ENCODE data around the gene LRRC10B.
"Not testable (repeated sequence)": the region's sequence is repeated elsewhere in the genome, so short reads cannot be mapped to it uniquely, and the experiment has no call there.

The LRRC10B gene

DNA sequence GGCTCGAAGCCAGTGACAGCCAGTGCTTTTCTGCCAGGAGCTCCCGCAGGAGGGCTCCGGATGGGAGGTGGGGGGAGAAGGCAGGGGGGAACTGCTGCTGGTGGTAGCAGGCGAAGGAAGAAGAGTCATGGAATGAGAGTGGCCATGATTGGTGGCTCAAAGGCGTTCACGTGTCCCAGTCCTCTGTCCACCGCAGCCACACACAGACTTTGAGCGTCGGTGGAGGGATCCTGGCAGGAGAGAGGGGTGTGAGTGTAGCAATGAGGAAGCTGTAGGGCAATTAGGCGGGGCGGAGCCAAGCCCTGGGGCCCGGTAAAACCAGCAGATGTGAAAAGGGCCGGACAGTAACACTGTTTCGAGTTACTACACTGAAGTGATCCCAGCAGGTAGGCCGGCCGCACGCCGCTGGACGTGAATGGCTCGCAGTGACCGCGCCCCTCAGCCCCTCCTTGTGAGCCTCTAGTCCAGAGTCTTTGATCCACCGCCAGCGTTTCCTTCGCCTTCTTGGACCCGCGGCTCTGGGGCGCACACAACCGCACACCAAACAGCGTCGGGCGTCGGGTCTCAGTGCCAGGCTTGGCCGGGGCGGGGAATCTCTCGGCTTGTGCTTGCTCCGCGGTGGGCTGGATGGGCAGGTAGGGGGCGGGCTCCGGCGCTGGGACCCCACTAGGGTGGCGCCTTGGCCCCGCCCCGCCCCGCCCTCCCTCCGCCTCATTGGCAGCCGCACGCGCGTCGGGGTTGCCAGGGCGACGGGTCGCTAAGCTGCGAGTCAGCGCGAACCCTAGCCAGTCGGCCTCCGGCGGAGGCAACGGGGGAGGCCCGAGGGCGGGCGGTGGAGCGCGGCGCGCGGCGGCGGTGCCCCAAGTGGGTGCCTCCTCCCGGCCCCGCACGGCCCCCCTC is at the start of gene LRRC10B:
Gene LRRC10B, plus strand, starts transcription at position 788 of the 900 bp plus-strand sequence. CDS start 250 bp downstream, outside the sequence.
- DNase-seq = peak; percentile 13

GRCh38 chr11:61460474-61460881 is 48.1 kb upstream of the LRRC10B start:
- DNase-seq = no peak

DNA sequence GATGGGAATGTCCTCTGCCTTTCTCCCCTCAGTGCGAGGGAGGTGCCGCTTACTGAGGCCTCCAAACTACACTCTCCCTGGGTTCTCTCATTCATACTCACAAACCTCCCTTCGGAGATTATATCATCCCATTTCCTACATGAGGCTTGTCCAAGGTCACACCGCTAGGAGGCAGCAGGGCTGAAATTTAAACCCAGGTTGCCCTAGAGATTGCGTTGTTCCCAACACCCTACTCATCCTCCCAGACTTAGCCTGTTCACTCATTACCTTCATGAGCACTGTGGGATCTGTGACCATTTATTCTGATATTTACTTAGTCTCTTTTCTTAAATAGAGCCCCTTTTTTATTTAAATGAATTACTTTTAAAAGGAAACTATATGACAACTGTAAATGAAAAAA is 47.6 kb upstream of the LRRC10B start:
- no peak for DNase-seq

- DNase-seq = not testable (repeated sequence)
These were observed 40.9 kb upstream of the LRRC10B start for GRCh38 chr11:61467602-61468001.

GRCh38 chr11:61468002-61468401 is 40.5 kb upstream of the LRRC10B start:
- no peak for DNase-seq

GRCh38 chr11:61472282-61472681 is 36.3 kb upstream of the LRRC10B start:
- no peak for DNase-seq

- DNase-seq = no peak
These were observed 35.7 kb upstream of the LRRC10B start for GRCh38 chr11:61472868-61473267.

DNA sequence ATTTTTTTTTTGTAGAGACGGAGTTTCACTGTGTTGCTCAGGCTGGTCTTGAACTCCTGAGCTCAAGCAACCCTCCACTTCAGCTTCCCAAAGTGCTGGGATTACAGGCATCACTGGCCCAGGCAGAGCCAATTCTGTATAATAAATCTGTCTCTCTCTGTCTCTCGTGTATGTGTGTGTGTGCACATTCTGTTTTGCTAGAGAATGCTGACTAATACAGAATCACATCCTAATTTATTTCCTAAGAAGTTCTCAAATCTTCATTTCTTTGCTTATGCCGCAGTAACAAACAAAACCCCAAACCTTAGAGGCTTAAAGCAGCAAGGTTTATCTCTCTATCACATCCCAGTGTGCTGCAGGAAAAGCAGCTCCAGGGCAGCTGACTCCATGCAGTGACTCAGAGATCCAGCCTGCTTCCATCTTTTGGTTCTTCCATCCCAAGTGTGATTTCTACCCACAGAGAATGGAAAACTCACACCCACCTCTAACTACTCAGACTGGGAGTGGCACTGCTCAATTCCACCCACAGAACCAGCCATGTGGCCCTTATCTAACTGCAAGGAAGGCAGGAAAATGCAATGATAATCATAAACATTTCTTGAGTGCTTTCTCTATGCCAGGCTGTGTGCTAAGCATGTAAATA is 35.1 kb upstream of the LRRC10B start:
- DNase-seq = no peak

DNA sequence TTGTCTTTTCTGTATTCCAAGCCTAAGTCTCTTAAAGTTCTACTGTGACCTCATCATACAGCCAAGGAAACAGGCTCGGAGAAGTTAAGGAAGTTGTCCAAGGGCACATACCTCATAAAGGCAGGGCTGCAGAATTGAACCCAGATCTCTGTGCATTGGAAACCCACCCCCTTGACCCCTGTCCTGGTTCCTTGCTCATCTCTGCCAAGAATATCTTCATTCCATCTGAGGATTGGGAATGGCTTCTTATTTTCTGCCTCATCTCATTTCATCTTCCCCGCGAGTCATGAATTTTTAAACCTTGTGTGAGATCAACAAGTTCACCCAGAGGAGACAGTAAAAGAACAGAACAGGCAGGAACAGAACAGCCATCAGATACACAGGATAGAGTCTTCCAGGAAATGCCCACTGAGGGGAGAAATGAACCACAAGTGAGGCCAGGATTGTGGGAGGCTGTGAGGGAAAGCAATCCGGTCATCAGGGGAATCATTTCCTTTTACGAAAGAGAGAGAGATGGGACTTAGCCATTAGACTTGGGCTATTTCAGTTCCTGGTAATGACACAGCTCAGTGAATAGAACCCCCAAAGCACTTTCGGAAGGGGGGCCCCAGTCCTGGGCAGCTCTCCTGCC is 34.4 kb upstream of the LRRC10B start:
- peak; percentile 17 for DNase-seq

DNA sequence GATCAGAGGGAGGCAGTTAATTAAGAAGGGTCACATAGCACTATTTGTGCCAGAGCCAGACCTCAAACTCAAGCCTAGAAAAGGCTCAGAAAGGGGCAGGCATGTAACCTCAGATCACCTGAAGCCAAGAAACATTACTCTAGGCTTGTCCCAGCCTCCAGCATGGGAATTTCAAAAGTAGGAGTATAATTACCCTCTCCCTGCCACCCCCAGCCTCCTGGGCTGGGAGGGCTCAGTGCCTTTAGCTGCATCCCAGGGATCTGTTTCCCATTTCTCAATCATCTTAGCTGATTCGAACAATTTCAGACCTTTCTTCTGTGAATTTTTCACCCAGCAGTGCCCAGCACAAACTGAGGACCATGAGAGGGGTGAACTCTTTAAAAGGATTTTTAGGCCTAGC is 33.1 kb upstream of the LRRC10B start:
- DNase-seq = no peak

DNA sequence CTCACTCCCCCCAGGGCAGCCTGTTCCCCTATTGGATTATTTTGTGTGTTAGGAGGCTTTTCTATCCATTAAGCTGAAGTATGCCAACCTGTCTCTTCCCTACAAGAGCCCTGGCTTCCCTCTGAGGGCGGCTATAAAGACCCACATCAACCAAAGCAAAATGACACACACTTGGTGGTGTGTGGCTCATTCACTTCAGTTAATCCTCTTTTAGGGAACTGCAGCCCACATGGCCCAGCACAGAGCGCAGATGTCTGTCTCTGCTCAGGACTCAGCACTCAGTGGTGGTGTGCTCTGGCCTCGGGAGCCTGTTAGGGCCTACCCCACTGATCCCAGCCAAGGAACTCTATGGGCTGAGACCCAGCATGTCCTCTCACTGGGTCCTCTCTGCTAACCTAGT is 32.2 kb upstream of the LRRC10B start:
- DNase-seq = peak; percentile 23

DNA sequence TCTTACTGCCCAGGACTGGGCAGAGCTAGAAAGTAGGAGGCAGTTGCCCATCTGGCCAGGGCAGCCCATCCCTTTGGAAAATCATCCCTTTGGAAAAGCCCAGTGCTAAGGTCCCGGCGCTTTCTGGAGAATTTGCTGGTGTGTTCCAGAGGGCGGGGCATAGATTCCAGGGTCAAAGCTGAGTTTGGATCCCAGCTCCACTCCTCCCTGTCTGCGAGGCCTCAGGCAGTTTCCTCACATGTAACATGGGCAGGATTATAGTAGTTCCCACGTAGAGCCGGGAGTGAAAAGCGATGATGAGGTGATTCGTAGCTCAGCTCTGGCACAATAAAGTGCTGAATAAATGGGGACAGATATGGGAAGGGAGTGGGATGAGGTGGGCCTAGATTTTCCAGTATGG is 31.4 kb upstream of the LRRC10B start:
- DNase-seq = no peak

GRCh38 chr11:61477727-61478148 is 30.8 kb upstream of the LRRC10B start:
- peak; percentile 50 for DNase-seq

DNA sequence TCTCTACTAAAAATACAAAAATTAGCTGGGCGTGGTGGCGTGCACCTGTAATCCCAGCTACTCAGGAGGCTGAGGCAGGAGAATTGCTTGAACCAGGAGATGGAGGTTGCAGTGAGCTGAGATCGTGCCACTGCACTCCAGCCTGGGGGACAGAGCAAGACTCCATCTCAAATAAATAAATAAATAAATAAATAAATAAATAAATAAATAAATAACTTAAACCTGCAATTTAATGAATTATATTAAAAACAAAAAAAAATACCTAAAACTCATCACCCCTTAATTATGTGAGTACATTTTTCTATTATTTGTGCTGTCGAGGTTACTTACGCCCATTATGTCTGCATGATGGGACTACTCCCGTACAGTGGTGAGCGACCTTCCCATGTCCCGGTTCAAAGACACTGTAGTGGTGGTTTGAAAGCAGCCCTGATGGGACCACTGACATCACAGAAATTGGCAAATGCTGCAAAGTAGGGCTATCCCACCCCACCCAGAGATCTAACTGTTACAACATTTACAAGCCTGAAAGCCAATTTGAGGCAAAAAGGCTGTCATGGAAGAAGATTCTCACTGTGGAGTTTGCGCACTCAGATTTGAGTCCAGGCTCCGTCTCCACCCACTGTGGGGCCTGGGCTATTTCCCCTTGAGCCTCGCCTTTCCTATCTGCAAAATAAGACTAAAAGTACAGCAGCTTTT is 29.0 kb upstream of the LRRC10B start:
- not testable (repeated sequence) for DNase-seq

DNA sequence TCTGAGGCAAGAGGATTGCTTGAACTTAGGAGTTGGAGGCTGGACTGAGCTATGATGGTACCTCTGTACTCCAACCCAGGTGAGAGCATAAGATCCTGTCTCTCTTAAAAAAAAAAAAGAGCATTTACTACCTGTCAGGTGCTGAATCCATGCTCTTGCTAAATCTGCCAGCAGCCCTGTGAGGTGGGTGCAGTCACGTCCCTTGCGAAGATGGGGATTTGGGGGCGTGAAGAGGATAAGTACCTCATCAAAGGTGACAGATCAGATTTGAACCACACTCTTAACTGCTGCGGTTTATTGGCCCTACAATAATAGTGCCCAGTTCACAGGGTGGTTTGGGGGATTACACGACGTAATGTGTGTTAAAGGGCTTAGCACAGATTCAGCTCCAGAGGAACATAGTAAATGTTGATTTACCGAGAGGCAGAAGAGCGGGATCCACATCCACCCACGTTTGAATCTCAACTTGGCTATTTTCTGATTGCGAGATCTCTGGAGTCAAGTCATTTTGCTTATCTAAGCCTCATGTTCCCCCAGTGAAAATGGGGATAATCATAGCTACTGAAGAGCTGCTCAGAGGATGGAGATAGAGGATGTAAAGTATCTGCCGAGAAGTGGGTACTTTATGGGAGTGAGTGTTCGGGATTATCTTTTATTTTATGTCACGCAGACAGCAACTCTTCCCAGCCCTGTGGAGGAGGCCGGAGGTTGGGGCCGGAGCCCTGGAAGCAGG is 28.1 kb upstream of the LRRC10B start:
- no peak for DNase-seq

- DNase-seq = no peak
These were observed 27.6 kb upstream of the LRRC10B start for GRCh38 chr11:61480994-61481335.

DNA sequence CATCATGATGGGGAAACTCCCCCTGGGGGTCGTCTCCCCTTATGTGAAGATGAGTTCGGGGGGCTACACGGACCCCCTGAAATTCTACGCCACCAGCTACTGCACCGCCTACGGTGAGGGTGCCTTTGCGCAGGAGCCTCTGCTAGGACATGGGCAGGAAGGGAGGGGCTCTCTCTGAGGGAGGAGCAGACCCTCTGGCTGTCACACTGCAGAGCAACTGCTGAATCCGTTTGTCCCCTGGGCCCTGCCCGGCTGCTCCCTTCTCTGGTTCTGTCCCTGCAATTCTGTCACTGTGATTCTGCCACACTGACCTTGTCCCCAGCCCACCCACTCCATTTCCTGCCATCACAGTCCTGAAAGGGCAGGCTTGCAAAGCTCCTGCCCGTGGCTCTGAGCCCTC is 26.7 kb upstream of the LRRC10B start:
- DNase-seq = no peak

GRCh38 chr11:61482513-61482912 is 26.0 kb upstream of the LRRC10B start:
- peak; percentile 23 for DNase-seq

DNA sequence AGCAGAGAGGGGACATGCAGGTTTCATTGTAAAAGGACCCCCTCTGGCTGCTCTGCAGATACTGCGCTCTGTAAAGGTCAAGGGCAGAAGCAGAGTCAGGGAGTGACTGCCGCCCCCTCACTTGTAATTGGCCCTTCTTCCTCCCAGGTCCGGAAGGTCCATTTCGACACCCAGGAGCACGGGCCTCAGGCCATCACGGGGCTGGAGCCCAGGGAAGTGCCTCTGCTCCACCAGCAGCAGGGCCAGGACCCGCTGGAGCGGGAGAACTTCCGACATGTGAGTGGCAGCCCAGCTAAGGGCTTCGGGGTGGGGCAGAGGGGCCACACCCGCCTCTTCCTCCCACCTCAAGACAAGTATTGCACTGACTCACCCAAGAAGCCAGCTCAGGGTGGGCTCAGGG is 24.0 kb upstream of the LRRC10B start:
- no peak for DNase-seq

- no peak for DNase-seq
These were observed 23.5 kb upstream of the LRRC10B start for GRCh38 chr11:61485080-61485479.

- peak; percentile 29 for DNase-seq
These were observed 22.4 kb upstream of the LRRC10B start for GRCh38 chr11:61486011-61486620.

GRCh38 chr11:61486779-61487178 is 21.8 kb upstream of the LRRC10B start:
- no peak for DNase-seq
